Keratinocyte (primary cell): Measurements from ENCODE around the gene IER5. TPM values are rescaled to one million over a fixed set of nuclear protein-coding genes. Genes with fewer than 3 reads are reported as not detected.

Experiments
- DNase-seq: peaks from one replicate; pipeline ENCODE4 v3.0.0-alpha.2; 2011; ENCODE audit warnings: low read depth, missing footprints, low spot score
- FAIRE-seq: peaks from 2 replicates; lab custom pipeline; 2011; peaks lifted over from hg19 to GRCh38; lab: Jason Lieb, UNC
- H2AFZ ChIP-seq: 2 replicates; pipeline ENCODE4 v1.6.0; 2012; ENCODE audit warnings: low read length, control low read depth, inconsistent platforms; ENCODE audit not compliant: control insufficient read depth
- H3K27ac ChIP-seq: 2 replicates; pipeline ENCODE4 v1.5.1; 2011; ENCODE audit warnings: low read length; ENCODE audit not compliant: control insufficient read depth, insufficient read depth
- H3K27me3 ChIP-seq: 3 replicates; pipeline ENCODE4 v1.6.0; 2011; ENCODE audit warnings: low read length; ENCODE audit not compliant: control insufficient read depth, insufficient read depth; ENCODE audit errors: extremely low read depth
- H3K36me3 ChIP-seq, 2 experiments: 2 replicates in 1 of 2; 3 replicates in 1 of 2; pipeline ENCODE4 v1.5.1; 2011; ENCODE audit warnings: low read length in 2 of 2, mild to moderate bottlenecking in 1 of 2; ENCODE audit not compliant: control insufficient read depth in 2 of 2, insufficient read depth in 2 of 2; ENCODE audit errors: extremely low read depth in 1 of 2
- H3K4me1 ChIP-seq: 3 replicates; pipeline ENCODE4 v1.5.1; 2011; ENCODE audit warnings: low read length; ENCODE audit not compliant: control insufficient read depth, insufficient read depth; ENCODE audit errors: extremely low read depth
- H3K4me2 ChIP-seq: 3 replicates; pipeline ENCODE4 v1.6.0; 2011; ENCODE audit warnings: low read depth, low read length; ENCODE audit not compliant: control insufficient read depth, insufficient read depth; ENCODE audit errors: extremely low read depth
- H3K4me3 ChIP-seq, 3 experiments: fragments of 200-600 bp in 1 of 3; sonication (generic) in 1 of 3; 2 replicates in 2 of 3; 3 replicates in 1 of 3; pipeline ENCODE4 v1.5.1; 2011 to 2016; ENCODE audit warnings: low read length in 3 of 3, mild to moderate bottlenecking in 3 of 3, control low read depth in 2 of 3, inconsistent platforms in 1 of 3, low read depth in 1 of 3, mixed read lengths in 1 of 3, mixed run types in 1 of 3, moderate library complexity in 1 of 3; ENCODE audit not compliant: control insufficient read depth in 2 of 3, insufficient read depth in 2 of 3; ENCODE audit errors: extremely low read depth in 1 of 3
- H3K79me2 ChIP-seq: 2 replicates; pipeline ENCODE4 v1.6.0; 2012; ENCODE audit warnings: low read length; ENCODE audit not compliant: control insufficient read depth, insufficient read depth
- H3K9ac ChIP-seq: 3 replicates; pipeline ENCODE4 v1.6.0; 2011; ENCODE audit warnings: low read length; ENCODE audit not compliant: control insufficient read depth, insufficient read depth; ENCODE audit errors: extremely low read depth
- H3K9me1 ChIP-seq: 3 replicates; pipeline ENCODE4 v1.6.0; 2011; ENCODE audit warnings: low read length; ENCODE audit not compliant: control insufficient read depth, insufficient read depth; ENCODE audit errors: extremely low read depth
- H3K9me3 ChIP-seq: 2 replicates; pipeline ENCODE4 v1.5.1; 2012; ENCODE audit warnings: low read depth, low read length; ENCODE audit not compliant: control insufficient read depth
- H4K20me1 ChIP-seq: 3 replicates; pipeline ENCODE4 v1.6.0; 2011; ENCODE audit warnings: low read length; ENCODE audit not compliant: control insufficient read depth, insufficient read depth; ENCODE audit errors: extremely low read depth
- EZH2 ChIP-seq: IDR thresholded peaks from one replicate; pipeline ENCODE4 v1.6.1; 2012; ENCODE audit warnings: inconsistent platforms, mild to moderate bottlenecking, low read length, moderate library complexity
- dilution Hi-C: fragments of 300-500 bp; cut with MboI; formaldehyde crosslinking; loops from one replicate; pipeline ENCODE4 v1.7.0; 2020; ENCODE audit warnings: low sequenced_read_pairs; ENCODE audit not compliant: extremely low pct_ligation_motif_present
- polyA plus RNA-seq, 5 experiments: library from polyadenylated mRNA; depleted of rRNA in 3 of 5; stranded (reverse) in 3 of 5; stranded (forward) in 1 of 5; unstranded in 1 of 5; fragments of >200 nt; gene quantifications; 1 replicate in 1 of 5; 2 replicates in 3 of 5; 3 replicates in 1 of 5; pipeline versions ENCODE4 v1.2.1 to v1.2.3, GENCODE V29; 2011 to 2012; ENCODE audit warnings: missing spikeins in 2 of 5, low read depth in 1 of 5, low replicate concordance in 1 of 5
- TF ChIP-seq, protein P1 (sequence below), 3 experiments: IDR thresholded peaks in 1 of 3; conservative IDR thresholded peaks in 1 of 3; optimal IDR thresholded peaks in 1 of 3; 2 replicates in 2 of 3; 3 replicates in 1 of 3; pipeline versions ENCODE3 to v1.5.1; 2011; ENCODE audit warnings: low read length in 3 of 3, mild to moderate bottlenecking in 3 of 3, moderate library complexity in 2 of 3, control low read depth in 1 of 3, inconsistent platforms in 1 of 3; ENCODE audit not compliant: insufficient read depth in 2 of 3; ENCODE audit errors: extremely low read depth in 1 of 3

The IER5 gene
- polyA plus RNA-seq, 1 donor (not counting 4 experiments of a cell fraction or from before 2014, with no cell fraction given), result 22.5 TPM

GRCh38 chr1:181090641-181091126 is 2.2 kb downstream of the IER5 start:
- H3K36me3 ChIP-seq, result peaks cover 8 to 15% of the 10 kb centered on the region in 2 experiments
- peaks cover 25% of the 10 kb centered on the region for H4K20me1 ChIP-seq
- H3K79me2 ChIP-seq, result peaks cover 50% of the 10 kb centered on the region
- peaks cover 33% of the 10 kb centered on the region for H3K4me1 ChIP-seq
- peak overlapping the region; percentile 98 for H3K4me2 ChIP-seq
- H3K4me3 ChIP-seq, result peak overlapping the region; percentile 81 to 96 (median 89)
- dilution Hi-C loops, result loop anchor here (5.0 kb wide), 1 partner anchor 77 kb away; no protein-coding TSS in a partner anchor
- H2AFZ ChIP-seq, result no peak overlapping the region
- H3K9me1 ChIP-seq, result peaks cover 4% of the 10 kb centered on the region
- FAIRE-seq (no peak), DNase-seq (no peak)
- peak overlapping the region; percentile 97 for H3K9ac ChIP-seq
- H3K27me3 ChIP-seq, result no peaks in the 10 kb centered on the region
- TF ChIP-seq, protein P1, sequence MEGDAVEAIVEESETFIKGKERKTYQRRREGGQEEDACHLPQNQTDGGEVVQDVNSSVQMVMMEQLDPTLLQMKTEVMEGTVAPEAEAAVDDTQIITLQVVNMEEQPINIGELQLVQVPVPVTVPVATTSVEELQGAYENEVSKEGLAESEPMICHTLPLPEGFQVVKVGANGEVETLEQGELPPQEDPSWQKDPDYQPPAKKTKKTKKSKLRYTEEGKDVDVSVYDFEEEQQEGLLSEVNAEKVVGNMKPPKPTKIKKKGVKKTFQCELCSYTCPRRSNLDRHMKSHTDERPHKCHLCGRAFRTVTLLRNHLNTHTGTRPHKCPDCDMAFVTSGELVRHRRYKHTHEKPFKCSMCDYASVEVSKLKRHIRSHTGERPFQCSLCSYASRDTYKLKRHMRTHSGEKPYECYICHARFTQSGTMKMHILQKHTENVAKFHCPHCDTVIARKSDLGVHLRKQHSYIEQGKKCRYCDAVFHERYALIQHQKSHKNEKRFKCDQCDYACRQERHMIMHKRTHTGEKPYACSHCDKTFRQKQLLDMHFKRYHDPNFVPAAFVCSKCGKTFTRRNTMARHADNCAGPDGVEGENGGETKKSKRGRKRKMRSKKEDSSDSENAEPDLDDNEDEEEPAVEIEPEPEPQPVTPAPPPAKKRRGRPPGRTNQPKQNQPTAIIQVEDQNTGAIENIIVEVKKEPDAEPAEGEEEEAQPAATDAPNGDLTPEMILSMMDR (optimal IDR thresholded peaks at IDR 0.05 in 1 of 3, IDR thresholded peaks at IDR 0.05 in 1 of 3, conservative IDR thresholded peaks at IDR 0.05 in 1 of 3; ENCODE audit: extremely low read depth in 1 of 3, insufficient read depth in 2 of 3, low read length in 3 of 3), result no peak
- no peak for TF ChIP-seq EZH2
- peak overlapping the region; percentile 96 for H3K27ac ChIP-seq
- H3K9me3 ChIP-seq, result no peaks in the 10 kb centered on the region

DNA sequence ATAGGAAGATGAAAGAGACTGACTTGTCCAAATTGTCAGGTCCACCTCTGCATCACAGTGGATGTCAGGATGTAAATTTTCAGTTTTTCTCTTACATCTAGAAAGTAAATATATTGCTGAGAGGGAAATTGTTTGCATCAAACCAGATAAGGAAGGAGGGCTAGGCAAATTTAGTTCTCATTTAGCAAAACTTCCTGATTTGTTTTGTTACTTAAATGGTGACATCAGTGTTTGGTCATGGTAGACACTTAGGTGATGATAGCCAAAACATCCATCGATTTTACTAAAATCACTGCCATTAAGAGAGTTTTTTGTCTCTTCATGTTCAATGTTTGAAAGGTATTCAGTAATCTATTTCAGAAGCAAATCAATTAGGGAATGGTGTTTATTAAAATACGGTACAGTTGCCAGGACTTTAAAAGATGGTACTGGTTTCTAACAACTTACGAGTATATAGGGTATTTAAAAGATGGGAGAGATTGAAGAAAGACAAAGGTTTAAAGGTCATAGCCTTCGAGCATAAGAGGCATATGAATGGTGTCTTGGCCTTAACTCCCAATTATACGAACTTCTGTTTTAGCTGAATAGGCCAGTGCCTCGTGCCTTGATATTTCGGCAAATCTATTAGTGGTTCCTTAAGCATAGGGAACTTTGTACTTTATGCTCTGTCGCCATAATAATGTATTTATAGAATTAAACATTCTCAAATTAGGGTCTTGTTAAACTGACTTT is 3.0 kb downstream of the IER5 start:
- FAIRE-seq, result no peak
- H3K9me3 ChIP-seq, result no peaks in the 10 kb centered on the region
- TF ChIP-seq, protein P1 (optimal IDR thresholded peaks at IDR 0.05 in 1 of 3, IDR thresholded peaks at IDR 0.05 in 1 of 3, conservative IDR thresholded peaks at IDR 0.05 in 1 of 3; ENCODE audit: extremely low read depth in 1 of 3, insufficient read depth in 2 of 3, low read length in 3 of 3), result no peak
- TF ChIP-seq EZH2, result no peak
- H3K4me1 ChIP-seq, result peaks cover 33% of the 10 kb centered on the region
- peak overlapping the region; percentile 81 to 96 (median 89) for H3K4me3 ChIP-seq
- H3K9me1 ChIP-seq, result peaks cover 4% of the 10 kb centered on the region
- no peaks in the 10 kb centered on the region for H3K27me3 ChIP-seq
- peaks cover 50% of the 10 kb centered on the region for H3K79me2 ChIP-seq
- H3K36me3 ChIP-seq, result peaks cover 11 to 15% of the 10 kb centered on the region in 2 experiments
- H4K20me1 ChIP-seq, result peaks cover 25% of the 10 kb centered on the region
- dilution Hi-C loops, result loop anchor here (5.0 kb wide), 1 partner anchor 76 kb away; no protein-coding TSS in a partner anchor
- peak overlapping the region; percentile 96 for H3K27ac ChIP-seq
- H3K4me2 ChIP-seq, result peak overlapping the region; percentile 98
- peak overlapping the region; percentile 97 for H3K9ac ChIP-seq
- no peak for DNase-seq
- no peak overlapping the region for H2AFZ ChIP-seq
